HAP-1 (cell line): ENCODE results near the gene PSAT1.

ENCODE experiments used
- DNase-seq, 2 experiments: peaks; one replicate each; pipeline ENCODE4 v3.0.0-alpha.2; 2016 to 2020; ENCODE audit warnings: low spot score in 2 of 2
- H3K27me3 ChIP-seq: fragments of 250-450 bp; sonication (Bioruptor Pico); 2 replicates; pipeline ENCODE4 v1.5.1; 2020; ENCODE audit warnings: low read depth, mild to moderate bottlenecking, moderate library complexity
- H3K36me3 ChIP-seq: fragments of 250-450 bp; sonication (Bioruptor Pico); replicated peaks from 2 replicates; pipeline ENCODE4 v1.5.1; 2020; ENCODE audit warnings: mild to moderate bottlenecking
- H3K4me1 ChIP-seq: fragments of 250-450 bp; sonication (Bioruptor Pico); 2 replicates; pipeline ENCODE4 v1.5.1; 2020; ENCODE audit warnings: mild to moderate bottlenecking
- H3K4me3 ChIP-seq: fragments of 250-450 bp; sonication (Bioruptor Pico); 2 replicates; pipeline ENCODE4 v1.5.1; 2020; ENCODE audit warnings: mild to moderate bottlenecking, moderate library complexity
- H3K9me3 ChIP-seq: fragments of 250-450 bp; sonication (Bioruptor Pico); 2 replicates; pipeline ENCODE4 v1.5.1; 2020; ENCODE audit warnings: mild to moderate bottlenecking, moderate library complexity
- in situ Hi-C: fragments of 300-500 bp; cut with MboI; formaldehyde crosslinking; loops from 3 replicates; pipeline ENCODE4 v1.14.3; 2020; ENCODE audit warnings: low sequenced_read_pairs, inconsistent platforms, mixed read lengths

The PSAT1 gene

DNA sequence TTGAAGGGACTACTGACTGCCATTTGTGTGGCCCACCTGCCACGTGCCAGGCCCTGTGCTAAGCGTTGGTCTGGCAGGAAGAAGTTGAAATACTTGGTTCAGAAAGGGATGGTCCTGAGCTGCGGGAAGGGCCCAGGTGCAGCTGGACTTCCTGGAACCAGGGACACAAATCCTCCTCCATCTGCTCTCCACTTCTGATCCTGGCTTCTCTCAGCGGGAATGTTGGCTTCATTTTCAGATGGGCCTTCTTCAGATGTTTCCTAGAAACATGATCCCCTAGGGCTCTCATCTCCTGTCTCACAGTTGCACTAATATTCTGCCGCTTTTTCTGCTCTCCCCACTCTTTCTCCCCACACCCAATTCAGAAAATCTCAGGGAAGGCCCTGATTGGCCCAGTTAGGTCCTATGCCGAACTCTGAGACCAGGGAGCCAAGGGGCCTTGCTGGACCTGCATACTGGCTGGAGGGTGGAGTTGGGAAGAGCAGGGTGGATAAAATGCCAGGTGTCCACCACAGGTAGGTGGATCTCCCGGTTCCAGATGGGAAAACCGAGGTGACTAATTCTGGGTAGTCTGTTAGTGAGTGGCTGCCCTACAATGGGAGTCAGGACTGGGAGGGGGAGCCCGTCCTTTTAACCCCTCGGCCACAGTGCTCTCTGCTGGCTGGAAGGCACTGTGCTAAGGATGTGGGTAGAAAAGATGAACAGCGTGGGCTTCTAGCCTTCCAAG, 19.4 kb downstream of the PSAT1 start:
- Histone ChIP-seq H3K27me3 (no peaks in the 10 kb centered on the region), H3K9me3 (no peaks in the 10 kb centered on the region), H3K36me3 (peaks cover 95% of the 10 kb centered on the region), H3K4me3 (no peak overlapping the region), H3K4me1 (no peaks in the 10 kb centered on the region)
- DNase-seq: no peak
- in situ Hi-C loops: no loop called here

- in situ Hi-C loops: no loop called here
- no peaks in the 10 kb centered on the region for H3K9me3 ChIP-seq
- peaks cover 97% of the 10 kb centered on the region for H3K36me3 ChIP-seq
These were observed 22.5 kb downstream of the PSAT1 start for GRCh38 chr9:78319197-78320029.

DNA sequence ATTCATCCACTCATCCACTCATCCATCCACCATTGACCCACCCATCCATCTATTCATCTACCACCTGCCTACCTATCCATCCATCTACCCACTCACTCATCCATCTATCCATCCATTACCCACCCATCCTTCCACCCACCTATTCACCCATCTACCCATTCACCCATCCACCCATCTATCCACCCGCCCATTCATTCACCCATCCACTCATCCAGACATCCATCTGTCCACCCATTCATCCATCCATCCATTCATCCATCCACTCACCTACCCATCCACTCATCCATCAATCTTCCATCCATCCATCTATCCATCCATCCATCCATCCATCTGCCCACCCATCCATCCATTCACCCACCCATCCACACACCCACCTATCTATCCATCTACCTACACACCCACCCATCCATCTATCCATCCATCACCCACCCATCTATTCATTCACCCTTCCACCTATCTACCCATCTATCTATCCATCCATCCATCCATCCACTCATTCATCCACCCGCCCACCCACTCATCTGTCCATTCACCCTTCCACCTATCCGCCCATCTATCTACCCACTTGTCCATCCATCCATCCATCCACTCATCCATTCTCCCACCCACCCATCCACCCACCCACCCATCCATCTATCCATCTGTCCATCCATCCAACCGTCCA, 23.2 kb downstream of the PSAT1 start:
- in situ Hi-C loops: no loop called here
- DNase-seq: no peak
- no peaks in the 10 kb centered on the region for H3K27me3 ChIP-seq
- H3K9me3 ChIP-seq: no peaks in the 10 kb centered on the region
- H3K4me1 ChIP-seq: peaks cover 4% of the 10 kb centered on the region
- H3K36me3 ChIP-seq: peaks cover 95% of the 10 kb centered on the region
- no peak overlapping the region for H3K4me3 ChIP-seq

More at GRCh38 chr9:78319197-78320029, 22.5 kb downstream of the PSAT1 start:
- no peak for DNase-seq
- no peaks in the 10 kb centered on the region; the same call in 1 of the 2 replicates for H3K4me1 ChIP-seq
- no peak overlapping the region for H3K4me3 ChIP-seq
- no peaks in the 10 kb centered on the region for H3K27me3 ChIP-seq

- Histone ChIP-seq H3K27me3 (no peaks in the 10 kb centered on the region), H3K4me1 (peaks cover 13% of the 10 kb centered on the region), H3K9me3 (no peaks in the 10 kb centered on the region), H3K36me3 (peaks cover 95% of the 10 kb centered on the region), H3K4me3 (no peak overlapping the region)
- no peak for DNase-seq
- in situ Hi-C loops: no loop called here
These were observed 24.1 kb downstream of the PSAT1 start for GRCh38 chr9:78320875-78321496.

- H3K4me1 ChIP-seq: peaks cover 17% of the 10 kb centered on the region
- in situ Hi-C loops: no loop called here
- no peak overlapping the region for H3K4me3 ChIP-seq
- H3K9me3 ChIP-seq: no peaks in the 10 kb centered on the region
- peaks cover 95% of the 10 kb centered on the region for H3K36me3 ChIP-seq
- H3K27me3 ChIP-seq: no peaks in the 10 kb centered on the region
- DNase-seq: no peak
These were observed 24.6 kb downstream of the PSAT1 start for GRCh38 chr9:78321505-78321904.

- Histone ChIP-seq H3K4me3 (no peak overlapping the region), H3K4me1 (peaks cover 18% of the 10 kb centered on the region), H3K27me3 (no peaks in the 10 kb centered on the region), H3K9me3 (no peaks in the 10 kb centered on the region), H3K36me3 (peaks cover 92% of the 10 kb centered on the region)
- no peak for DNase-seq
- in situ Hi-C loops: no loop called here
These were observed 27.2 kb downstream of the PSAT1 start for GRCh38 chr9:78324068-78324650.

GRCh38 chr9:78324682-78325081, 27.8 kb downstream of the PSAT1 start:
- in situ Hi-C loops: no loop called here
- no peak overlapping the region for H3K4me3 ChIP-seq
- H3K36me3 ChIP-seq: peaks cover 92% of the 10 kb centered on the region

GRCh38 chr9:78325343-78325742, 28.4 kb downstream of the PSAT1 start:
- Histone ChIP-seq H3K36me3 (peaks cover 90% of the 10 kb centered on the region), H3K4me3 (no peak overlapping the region), H3K4me1 (peaks cover 30% of the 10 kb centered on the region), H3K27me3 (no peaks in the 10 kb centered on the region), H3K9me3 (no peaks in the 10 kb centered on the region)
- DNase-seq: peak; percentile 37 to 66
- in situ Hi-C loops: no loop called here

More at GRCh38 chr9:78324682-78325081, 27.8 kb downstream of the PSAT1 start:
- Histone ChIP-seq H3K27me3 (no peaks in the 10 kb centered on the region), H3K4me1 (peaks cover 23% of the 10 kb centered on the region), H3K9me3 (no peaks in the 10 kb centered on the region)
- no peak for DNase-seq

DNA sequence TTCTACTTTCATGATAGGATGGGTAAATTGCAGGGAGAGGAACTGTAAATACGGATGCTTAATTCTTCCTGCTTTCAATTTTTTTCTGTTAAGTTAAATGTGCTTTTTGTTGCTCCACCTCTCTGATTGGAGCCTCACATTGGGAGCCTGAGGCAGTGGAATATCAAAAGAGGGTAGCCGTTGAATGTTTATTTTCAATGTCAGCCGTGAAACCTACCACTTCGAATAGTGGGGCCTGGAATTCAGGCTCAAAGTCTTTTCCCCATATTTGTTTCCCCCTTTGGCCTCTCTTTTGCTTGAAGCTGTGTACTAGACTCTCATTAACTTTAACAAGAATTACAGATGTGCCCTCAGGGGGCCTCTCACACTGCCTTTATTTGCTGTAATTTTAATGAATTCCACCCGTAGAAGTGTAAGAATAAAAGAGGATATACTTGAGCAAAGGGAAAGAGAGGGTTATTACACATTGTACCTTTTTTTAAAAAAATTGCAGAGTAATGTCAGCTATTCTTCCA, 29.0 kb downstream of the PSAT1 start:
- peak; percentile 48 to 58 for DNase-seq
- Histone ChIP-seq H3K27me3 (no peaks in the 10 kb centered on the region), H3K36me3 (peaks cover 87% of the 10 kb centered on the region), H3K4me1 (peaks cover 31% of the 10 kb centered on the region), H3K9me3 (no peaks in the 10 kb centered on the region), H3K4me3 (no peak overlapping the region)
- in situ Hi-C loops: no loop called here

DNA sequence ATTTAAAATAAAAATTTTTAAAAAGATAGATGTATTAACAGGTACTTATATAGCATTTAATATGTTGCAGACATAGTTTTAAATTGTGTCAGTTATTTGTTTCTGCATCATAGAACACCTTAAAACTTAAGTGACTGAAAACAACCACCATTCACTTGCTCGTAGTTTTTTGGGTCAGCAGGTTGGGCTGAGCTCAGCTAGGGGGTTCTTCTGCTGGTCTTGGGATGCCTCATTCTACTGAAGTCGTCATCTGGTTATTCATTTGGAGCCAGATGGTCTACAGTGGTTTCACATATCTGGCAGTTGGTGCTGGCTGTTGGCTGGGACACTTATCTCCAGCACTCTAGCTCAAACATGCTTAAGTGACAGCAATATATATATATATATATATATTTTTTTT, 29.6 kb downstream of the PSAT1 start:
- H3K4me1 ChIP-seq: peaks cover 31% of the 10 kb centered on the region
- H3K27me3 ChIP-seq: no peaks in the 10 kb centered on the region
- H3K9me3 ChIP-seq: no peaks in the 10 kb centered on the region
- no peak overlapping the region for H3K4me3 ChIP-seq
- DNase-seq: no peak
- in situ Hi-C loops: no loop called here
- peaks cover 84% of the 10 kb centered on the region for H3K36me3 ChIP-seq

- Histone ChIP-seq H3K27me3 (no peaks in the 10 kb centered on the region), H3K4me3 (no peak overlapping the region), H3K36me3 (peaks cover 39% of the 10 kb centered on the region), H3K4me1 (peaks cover 14% of the 10 kb centered on the region), H3K9me3 (no peaks in the 10 kb centered on the region)
- in situ Hi-C loops: no loop called here
- no peak for DNase-seq
These were observed 35.5 kb downstream of the PSAT1 start for GRCh38 chr9:78332381-78332780.

GRCh38 chr9:78348848-78349247, 51.9 kb downstream of the PSAT1 start:
- Histone ChIP-seq H3K4me3 (no peak overlapping the region), H3K4me1 (no peaks in the 10 kb centered on the region), H3K9me3 (no peaks in the 10 kb centered on the region), H3K36me3 (no peaks in the 10 kb centered on the region), H3K27me3 (no peaks in the 10 kb centered on the region)
- no peak for DNase-seq
- in situ Hi-C loops: no loop called here

DNA sequence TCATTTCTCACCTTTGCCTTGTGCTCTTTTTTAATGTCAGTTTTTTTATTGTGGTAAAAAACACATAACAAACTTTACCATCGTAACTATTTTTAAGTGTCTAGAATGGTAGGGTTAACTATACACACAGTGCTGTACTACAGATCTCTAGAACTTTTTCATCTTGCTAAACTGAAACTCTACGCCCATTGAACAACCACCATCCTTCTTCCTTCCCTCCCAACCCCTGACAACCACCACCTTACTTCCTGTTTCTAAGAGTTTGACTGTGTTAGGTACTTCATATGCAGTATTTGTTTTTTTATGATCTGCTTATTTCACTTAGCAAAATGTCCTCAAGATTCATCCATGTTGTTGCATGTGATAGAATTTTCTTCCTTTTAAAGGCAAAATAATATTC, 54.9 kb downstream of the PSAT1 start:
- Histone ChIP-seq H3K27me3 (no peaks in the 10 kb centered on the region), H3K9me3 (no peaks in the 10 kb centered on the region), H3K4me3 (no peak overlapping the region), H3K4me1 (no peaks in the 10 kb centered on the region), H3K36me3 (no peaks in the 10 kb centered on the region)
- in situ Hi-C loops: no loop called here
- DNase-seq: no peak
